GM18873 (cell line): ENCODE data around the gene DIP2A.

ENCODE experiments used
- ATAC-seq: cut with Tn5 transposase; IDR thresholded peaks from one replicate; pipeline ENCODE4 v1.9.1; 2021; ENCODE audit warnings: mild to moderate bottlenecking, moderate library complexity, moderate number of reproducible peaks; ENCODE audit not compliant: unreplicated experiment, low FRiP score

The DIP2A gene

GRCh38 chr21:46550116-46550941 is 91.6 kb downstream of the DIP2A start:
- ATAC-seq = no peak

- no peak for ATAC-seq
These were observed 93.0 kb downstream of the DIP2A start for GRCh38 chr21:46551636-46552241.

GRCh38 chr21:46552274-46552673 is 93.6 kb downstream of the DIP2A start:
- ATAC-seq = no peak

GRCh38 chr21:46552865-46553379 is 94.2 kb downstream of the DIP2A start:
- no peak for ATAC-seq

GRCh38 chr21:46553993-46554392 is 95.3 kb downstream of the DIP2A start:
- ATAC-seq = no peak

- no peak for ATAC-seq
These were observed 95.9 kb downstream of the DIP2A start for GRCh38 chr21:46554431-46555224.

- ATAC-seq = no peak
These were observed 96.5 kb downstream of the DIP2A start for GRCh38 chr21:46555225-46555617.

GRCh38 chr21:46555678-46556077 is 97.0 kb downstream of the DIP2A start:
- ATAC-seq = no peak

- no peak for ATAC-seq
These were observed 98.1 kb downstream of the DIP2A start for GRCh38 chr21:46556802-46557201.

GRCh38 chr21:46557469-46557868 is 98.8 kb downstream of the DIP2A start:
- ATAC-seq = no peak

- ATAC-seq = no peak
These were observed 99.3 kb downstream of the DIP2A start for GRCh38 chr21:46557919-46558392.

GRCh38 chr21:46559291-46559983 is 100.7 kb downstream of the DIP2A start:
- ATAC-seq = no peak

- no peak for ATAC-seq
These were observed 102.1 kb downstream of the DIP2A start for GRCh38 chr21:46560568-46561444.

- ATAC-seq = no peak
These were observed 102.9 kb downstream of the DIP2A start for GRCh38 chr21:46561445-46562090.

- no peak for ATAC-seq
These were observed 103.8 kb downstream of the DIP2A start for GRCh38 chr21:46562472-46562871.

- no peak for ATAC-seq
These were observed 104.4 kb downstream of the DIP2A start for GRCh38 chr21:46562964-46563607.

- no peak for ATAC-seq
These were observed 105.7 kb downstream of the DIP2A start for GRCh38 chr21:46564391-46564790.

GRCh38 chr21:46567348-46567747 is 108.7 kb downstream of the DIP2A start:
- no peak for ATAC-seq
